Fibroblast of lung (primary cell): Measurements from ENCODE around the gene DAPK1. TPM values are rescaled to one million over a fixed set of nuclear protein-coding genes. Genes with fewer than 3 reads are reported as not detected.

Source experiments
- DNase-seq, 2 donors: peaks; one replicate each; pipeline versions ENCODE4 v3.0.0 to v3.0.0-alpha.2; 2010; ENCODE audit warnings: low read depth in 2 of 2
- H2AFZ ChIP-seq: 2 replicates; pipeline ENCODE4 v1.5.1; 2012; ENCODE audit warnings: low read length, control low read depth, inconsistent platforms
- H3K27ac ChIP-seq: 2 replicates; pipeline ENCODE4 v1.5.1; 2011; ENCODE audit warnings: low read length, control low read depth; ENCODE audit not compliant: insufficient read depth
- H3K27me3 ChIP-seq: 2 replicates; pipeline ENCODE4 v1.5.1; 2011; ENCODE audit warnings: mild to moderate bottlenecking, low read length; ENCODE audit not compliant: control insufficient read depth, insufficient read depth
- H3K36me3 ChIP-seq: 2 replicates; pipeline ENCODE4 v1.5.1; 2011; ENCODE audit warnings: low read length; ENCODE audit not compliant: control insufficient read depth, insufficient read depth
- H3K4me1 ChIP-seq: 2 replicates; pipeline ENCODE4 v1.5.1; 2011; ENCODE audit warnings: low read length; ENCODE audit not compliant: control insufficient read depth, insufficient read depth; ENCODE audit errors: extremely low read depth
- H3K4me2 ChIP-seq: 2 replicates; pipeline ENCODE4 v1.5.1; 2011; ENCODE audit warnings: low read length, control low read depth; ENCODE audit not compliant: insufficient read depth; ENCODE audit errors: extremely low read depth
- H3K4me3 ChIP-seq, 4 experiments: fragments of 200-600 bp in 1 of 4; sonication (generic) in 1 of 4; replicated peaks in 1 of 4; 2 replicates each; pipeline ENCODE4 v1.5.1; 2011 to 2016; ENCODE audit warnings: low read length in 4 of 4, low read depth in 3 of 4, mild to moderate bottlenecking in 3 of 4, control low read depth in 2 of 4, inconsistent platforms in 1 of 4, mixed read lengths in 1 of 4; ENCODE audit not compliant: insufficient read depth in 1 of 4; ENCODE audit errors: control extremely low read depth in 1 of 4
- H3K79me2 ChIP-seq: 2 replicates; pipeline ENCODE4 v1.5.1; 2012; ENCODE audit warnings: mild to moderate bottlenecking, low read length, inconsistent platforms; ENCODE audit not compliant: control insufficient read depth, insufficient read depth
- H3K9ac ChIP-seq: 2 replicates; pipeline ENCODE4 v1.5.1; 2011; ENCODE audit warnings: mild to moderate bottlenecking, low read length, control low read depth; ENCODE audit not compliant: insufficient read depth
- H3K9me3 ChIP-seq: 2 replicates; pipeline ENCODE4 v1.5.1; 2012; ENCODE audit warnings: low read depth, low read length; ENCODE audit not compliant: control insufficient read depth, insufficient read depth
- H4K20me1 ChIP-seq: 2 replicates; pipeline ENCODE4 v1.5.1; 2011; ENCODE audit warnings: low read length; ENCODE audit not compliant: control insufficient read depth, insufficient read depth; ENCODE audit errors: extremely low read depth
- EZH2 ChIP-seq: IDR thresholded peaks from 2 replicates; pipeline ENCODE4 v1.5.1; 2012; ENCODE audit warnings: low read length, control low read depth, mild to moderate bottlenecking; ENCODE audit errors: missing control alignments
- polyA plus RNA-seq, 2 donors: library from polyadenylated mRNA; depleted of rRNA in 1 of 2; stranded (reverse) in 1 of 2; unstranded in 1 of 2; fragments of >200 nt; gene quantifications; 2 replicates each; pipeline ENCODE4 v1.2.1, GENCODE V29; 2011 to 2012; ENCODE audit warnings: missing spikeins in 1 of 2
- total RNA-seq: library from RNA; depleted of rRNA; stranded (reverse); fragments of >200 nt; gene quantifications from 2 replicates; pipeline ENCODE4 v1.2.1, GENCODE V29; 2014
- TF ChIP-seq, protein P1 (sequence below), 2 donors: IDR thresholded peaks in 1 of 2; conservative IDR thresholded peaks in 1 of 2; 1 replicate in 1 of 2; 2 replicates in 1 of 2; pipeline ENCODE4 v1.5.1; 2011 to 2012; ENCODE audit warnings: low read length in 2 of 2, control low read depth in 1 of 2, inconsistent platforms in 1 of 2, low read depth in 1 of 2, mild to moderate bottlenecking in 1 of 2

DAPK1 gene
- total and polyA plus RNA-seq, 2 donors (not counting 1 experiment from before 2014, with no cell fraction given) = 1.1 to 15.5 TPM

DNA sequence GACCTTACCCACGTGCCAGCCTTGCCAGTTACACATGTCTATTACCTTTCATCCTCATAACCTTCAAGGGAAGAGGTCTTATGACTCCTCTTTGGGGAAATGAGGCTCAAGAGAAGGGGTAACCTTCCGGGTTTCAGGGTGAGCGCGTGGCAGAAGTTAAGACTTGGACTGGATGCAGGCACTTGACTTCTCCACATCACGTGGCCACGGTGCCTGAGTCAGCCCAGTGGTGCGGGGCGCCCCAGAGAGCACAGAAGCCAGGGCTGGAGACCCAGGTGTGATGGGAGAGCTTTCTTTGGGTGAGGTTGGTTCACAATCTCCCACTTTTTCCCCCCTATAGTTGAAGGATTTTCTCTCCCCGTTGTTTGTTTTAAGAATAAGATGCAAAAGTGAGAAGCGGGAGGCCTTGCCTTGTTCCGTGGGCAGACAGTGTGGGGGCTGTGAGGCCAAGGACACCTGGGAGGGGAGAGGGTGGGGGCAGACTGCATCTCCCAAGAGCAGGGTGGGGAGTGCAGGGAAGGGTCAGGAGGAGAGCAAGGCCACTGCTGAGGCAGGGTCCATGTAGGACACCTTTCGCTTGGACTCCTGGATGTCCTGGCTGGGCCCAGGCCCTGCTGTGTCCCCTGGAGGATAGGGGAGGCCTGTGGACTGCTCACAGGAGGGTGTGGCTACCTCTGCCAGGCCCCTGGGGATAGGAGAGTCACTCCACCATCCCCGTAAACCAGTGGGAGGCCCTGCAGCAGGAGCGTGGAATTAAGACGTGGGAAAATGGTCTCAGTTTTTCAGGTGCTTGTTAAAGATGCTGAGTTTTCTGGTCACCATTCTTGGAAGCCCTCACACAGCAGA lies 138.2 kb downstream of the DAPK1 start:
- Histone ChIP-seq H3K4me1 (no peaks in the 10 kb centered on the region), H3K4me3 (no peak overlapping the region), H2AFZ (no peak overlapping the region), H3K27ac (no peak overlapping the region), H3K79me2 (no peaks in the 10 kb centered on the region), H3K9me3 (no peaks in the 10 kb centered on the region), H4K20me1 (no peaks in the 10 kb centered on the region), H3K9ac (no peak overlapping the region), H3K4me2 (no peak overlapping the region), H3K27me3 (no peaks in the 10 kb centered on the region), H3K36me3 (no peaks in the 10 kb centered on the region)
- TF ChIP-seq, protein P1, sequence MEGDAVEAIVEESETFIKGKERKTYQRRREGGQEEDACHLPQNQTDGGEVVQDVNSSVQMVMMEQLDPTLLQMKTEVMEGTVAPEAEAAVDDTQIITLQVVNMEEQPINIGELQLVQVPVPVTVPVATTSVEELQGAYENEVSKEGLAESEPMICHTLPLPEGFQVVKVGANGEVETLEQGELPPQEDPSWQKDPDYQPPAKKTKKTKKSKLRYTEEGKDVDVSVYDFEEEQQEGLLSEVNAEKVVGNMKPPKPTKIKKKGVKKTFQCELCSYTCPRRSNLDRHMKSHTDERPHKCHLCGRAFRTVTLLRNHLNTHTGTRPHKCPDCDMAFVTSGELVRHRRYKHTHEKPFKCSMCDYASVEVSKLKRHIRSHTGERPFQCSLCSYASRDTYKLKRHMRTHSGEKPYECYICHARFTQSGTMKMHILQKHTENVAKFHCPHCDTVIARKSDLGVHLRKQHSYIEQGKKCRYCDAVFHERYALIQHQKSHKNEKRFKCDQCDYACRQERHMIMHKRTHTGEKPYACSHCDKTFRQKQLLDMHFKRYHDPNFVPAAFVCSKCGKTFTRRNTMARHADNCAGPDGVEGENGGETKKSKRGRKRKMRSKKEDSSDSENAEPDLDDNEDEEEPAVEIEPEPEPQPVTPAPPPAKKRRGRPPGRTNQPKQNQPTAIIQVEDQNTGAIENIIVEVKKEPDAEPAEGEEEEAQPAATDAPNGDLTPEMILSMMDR (conservative IDR thresholded peaks at IDR 0.05 in 1 of 2, IDR thresholded peaks at IDR 0.05 in 1 of 2; ENCODE audit: low read depth in 1 of 2, low read length in 2 of 2) = no peak
- no peak for TF ChIP-seq EZH2
- DNase-seq = no peak

- Histone ChIP-seq H3K36me3 (no peaks in the 10 kb centered on the region), H3K9me3 (no peaks in the 10 kb centered on the region), H2AFZ (no peak overlapping the region), H3K4me2 (no peak overlapping the region), H3K9ac (no peak overlapping the region), H3K4me1 (no peaks in the 10 kb centered on the region), H3K27me3 (no peaks in the 10 kb centered on the region), H3K27ac (no peak overlapping the region), H3K4me3 (no peak overlapping the region), H4K20me1 (no peaks in the 10 kb centered on the region), H3K79me2 (no peaks in the 10 kb centered on the region)
- no peak for TF ChIP-seq EZH2
- TF ChIP-seq, protein P1 (conservative IDR thresholded peaks at IDR 0.05 in 1 of 2, IDR thresholded peaks at IDR 0.05 in 1 of 2; ENCODE audit: low read depth in 1 of 2, low read length in 2 of 2) = no peak
- no peak for DNase-seq
These were observed 140.6 kb downstream of the DAPK1 start for GRCh38 chr9:87638292-87638691.

GRCh38 chr9:87639949-87640348 lies 142.3 kb downstream of the DAPK1 start:
- Histone ChIP-seq H3K27me3 (no peaks in the 10 kb centered on the region), H3K79me2 (no peaks in the 10 kb centered on the region), H3K9ac (no peak overlapping the region), H3K4me2 (no peak overlapping the region), H3K27ac (no peak overlapping the region), H4K20me1 (no peaks in the 10 kb centered on the region), H3K4me3 (no peak overlapping the region), H3K9me3 (no peaks in the 10 kb centered on the region), H3K36me3 (no peaks in the 10 kb centered on the region), H2AFZ (no peak overlapping the region), H3K4me1 (no peaks in the 10 kb centered on the region)
- DNase-seq = no peak
- TF ChIP-seq, protein P1 (conservative IDR thresholded peaks at IDR 0.05 in 1 of 2, IDR thresholded peaks at IDR 0.05 in 1 of 2; ENCODE audit: low read depth in 1 of 2, low read length in 2 of 2) = no peak
- TF ChIP-seq EZH2 = no peak
